Mesenchymal stem cell (in vitro differentiated cells and primary cell): ENCODE data around the gene ZC3H11A.
A peak's percentile ranks its signal among the peaks of the same experiment; 100 is the strongest.
"Not testable (repeated sequence)": the region's sequence is repeated elsewhere in the genome, so short reads cannot be mapped to it uniquely, and the experiment has no call there.

Experiments used
- DNase-seq: peaks from one replicate; pipeline ENCODE4 v3.0.0-alpha.2; 2013
- H2AFZ ChIP-seq: one replicate; pipeline ENCODE4 v1.6.1; 2013; ENCODE audit warnings: low read depth, mild to moderate bottlenecking, control low read depth, inconsistent platforms, low read length, moderate library complexity
- H2AK5ac ChIP-seq: 2 replicates; pipeline ENCODE4 v1.6.1; 2013; ENCODE audit warnings: low read length, moderate library complexity, mild to moderate bottlenecking, inconsistent platforms; ENCODE audit not compliant: severe bottlenecking
- H2BK120ac ChIP-seq: one replicate; pipeline ENCODE4 v1.6.1; 2013; ENCODE audit warnings: low read depth, mild to moderate bottlenecking, inconsistent platforms, low read length, moderate library complexity
- H2BK12ac ChIP-seq, 2 experiments: one replicate each; pipeline ENCODE4 v1.6.1; 2013; ENCODE audit warnings: inconsistent platforms in 2 of 2, low read length in 2 of 2, mild to moderate bottlenecking in 2 of 2, moderate library complexity in 2 of 2, control low read depth in 1 of 2
- H2BK15ac ChIP-seq: one replicate; pipeline ENCODE4 v1.6.1; 2013; ENCODE audit warnings: mild to moderate bottlenecking, low read depth, inconsistent platforms; ENCODE audit not compliant: poor library complexity, severe bottlenecking
- H2BK5ac ChIP-seq: 2 replicates; pipeline ENCODE4 v1.6.1; 2013; ENCODE audit warnings: low read depth, mild to moderate bottlenecking, low read length, control low read depth, inconsistent platforms; ENCODE audit not compliant: poor library complexity, severe bottlenecking
- H3K14ac ChIP-seq, 2 experiments: one replicate each; pipeline ENCODE4 v1.6.1; 2013; ENCODE audit warnings: inconsistent platforms in 2 of 2, low read length in 2 of 2, control low read depth in 1 of 2, mild to moderate bottlenecking in 1 of 2, moderate library complexity in 1 of 2
- H3K18ac ChIP-seq, 2 experiments: one replicate each; pipeline ENCODE4 v1.6.1; 2013; ENCODE audit warnings: inconsistent platforms in 2 of 2, low read length in 2 of 2, control low read depth in 1 of 2, low read depth in 1 of 2, mild to moderate bottlenecking in 1 of 2
- H3K23ac ChIP-seq, 2 experiments: one replicate each; pipeline ENCODE4 v1.6.1; 2013; ENCODE audit warnings: inconsistent platforms in 2 of 2, low read length in 2 of 2, mild to moderate bottlenecking in 2 of 2, moderate library complexity in 2 of 2, control low read depth in 1 of 2
- H3K27ac ChIP-seq: 2 replicates; pipeline ENCODE4 v1.5.1; 2013; ENCODE audit warnings: mild to moderate bottlenecking, moderate library complexity, low read length, control low read depth, inconsistent platforms; ENCODE audit not compliant: poor library complexity, severe bottlenecking
- H3K27me3 ChIP-seq, 2 experiments: 2 replicates each; pipeline versions ENCODE4 v1.6.1 to v1.7.0; 2013; ENCODE audit warnings: low read length in 2 of 2, mild to moderate bottlenecking in 2 of 2, moderate library complexity in 2 of 2, control low read depth in 1 of 2, inconsistent platforms in 1 of 2; ENCODE audit not compliant: control insufficient read depth in 1 of 2, insufficient read depth in 1 of 2
- H3K36me3 ChIP-seq, 2 experiments: 2 replicates each; pipeline versions ENCODE4 v1.6.1 to v1.7.0; 2013; ENCODE audit warnings: low read length in 2 of 2, control low read depth in 1 of 2, inconsistent platforms in 1 of 2, low read depth in 1 of 2, mild to moderate bottlenecking in 1 of 2; ENCODE audit not compliant: insufficient read depth in 2 of 2, control insufficient read depth in 1 of 2
- H3K4ac ChIP-seq, 2 experiments: one replicate each; pipeline ENCODE4 v1.6.1; 2013; ENCODE audit warnings: inconsistent platforms in 2 of 2, low read length in 2 of 2, mild to moderate bottlenecking in 2 of 2, moderate library complexity in 2 of 2, control low read depth in 1 of 2, low read depth in 1 of 2
- H3K4me1 ChIP-seq: 2 replicates; pipeline ENCODE4 v1.6.1; 2013; ENCODE audit warnings: low read depth, low read length, control low read depth; ENCODE audit not compliant: control insufficient read depth, insufficient read depth
- H3K4me2 ChIP-seq: 2 replicates; pipeline ENCODE4 v1.6.1; 2013; ENCODE audit warnings: low read length, mild to moderate bottlenecking, inconsistent platforms; ENCODE audit not compliant: poor library complexity, severe bottlenecking
- H3K4me3 ChIP-seq, 2 experiments: 2 replicates each; pipeline versions ENCODE4 v1.5.1 to v1.7.0; 2013; ENCODE audit warnings: low read length in 2 of 2, mild to moderate bottlenecking in 2 of 2, control low read depth in 1 of 2, low read depth in 1 of 2; ENCODE audit not compliant: insufficient read depth in 1 of 2
- H3K79me1 ChIP-seq: replicated peaks from 2 replicates; pipeline ENCODE4 v1.6.1; 2013; ENCODE audit warnings: mild to moderate bottlenecking, control low read depth, low read length, inconsistent platforms; ENCODE audit not compliant: poor library complexity, severe bottlenecking
- H3K9ac ChIP-seq: 2 replicates; pipeline ENCODE4 v1.7.0; 2013; ENCODE audit warnings: mild to moderate bottlenecking, low read length, moderate library complexity
- H3K9me3 ChIP-seq: 2 replicates; pipeline ENCODE4 v1.7.0; 2013; ENCODE audit warnings: mild to moderate bottlenecking, low read length; ENCODE audit not compliant: control insufficient read depth
- H4K8ac ChIP-seq: one replicate; pipeline ENCODE4 v1.6.1; 2013; ENCODE audit warnings: inconsistent platforms, mild to moderate bottlenecking, low read length, moderate library complexity
- H4K91ac ChIP-seq: one replicate; pipeline ENCODE4 v1.6.1; 2013; ENCODE audit warnings: mild to moderate bottlenecking, low read length, inconsistent platforms
- WGBS: methylation state at CpG from one replicate; pipeline ENCODE4 v1.1.7; 2013; ENCODE audit warnings: mixed read lengths; 5-methylcytosine and 5-hydroxymethylcytosine counted together

Gene ZC3H11A

GRCh38 chr1:203793561-203793960 is 1.9 kb upstream of the ZC3H11A start:
- not testable (repeated sequence) for H3K14ac ChIP-seq, H3K27ac ChIP-seq, H3K4me3 ChIP-seq, H2AFZ ChIP-seq, H2BK12ac ChIP-seq, DNase-seq, H3K4ac ChIP-seq, H4K8ac ChIP-seq, H2BK120ac ChIP-seq, H2BK5ac ChIP-seq, H3K23ac ChIP-seq, H2BK15ac ChIP-seq, H2AK5ac ChIP-seq, H3K18ac ChIP-seq, H3K4me2 ChIP-seq, H3K27me3 ChIP-seq, H3K9me3 ChIP-seq, H3K4me1 ChIP-seq, H3K9ac ChIP-seq, H3K79me1 ChIP-seq, H4K91ac ChIP-seq
- H3K36me3 ChIP-seq: peaks cover 7 to 14% of the 10 kb centered on the region in 2 experiments
- 90% methylated on average over 4 of the region's 7 CpGs for WGBS

- Histone ChIP-seq H3K14ac (no peak overlapping the region), H3K4me2 (peak overlapping the region; percentile 78), H3K4ac (no peak overlapping the region), H3K4me1 (peaks cover 2% of the 10 kb centered on the region), H3K27ac (peak overlapping the region; percentile 40), H2AFZ (no peak overlapping the region), H2AK5ac (no peak overlapping the region), H3K4me3 (peak overlapping the region in 1 of 2 experiments; percentile 96), H4K91ac (no peak overlapping the region), H2BK120ac (no peak overlapping the region), H3K9me3 (peaks cover 4% of the 10 kb centered on the region), H3K23ac (no peak overlapping the region), H3K27me3 (no peaks in the 10 kb centered on the region), H2BK15ac (peak overlapping the region; percentile 83), H3K9ac (peak overlapping the region; percentile 96), H3K79me1 (no peaks in the 10 kb centered on the region), H2BK12ac (no peak overlapping the region), H3K36me3 (peaks cover 7 to 23% of the 10 kb centered on the region in 2 experiments), H2BK5ac (no peak overlapping the region), H3K18ac (no peak overlapping the region), H4K8ac (no peak overlapping the region)
- 69% methylated on average over 19 of the region's 19 CpGs for WGBS
- no peak for DNase-seq
Measured at GRCh38 chr1:203794764-203795440, 521 bp upstream of the ZC3H11A start.

GRCh38 chr1:203796236-203796605 is 798 bp downstream of the ZC3H11A start:
- Histone ChIP-seq H3K79me1 (no peaks in the 10 kb centered on the region), H3K27me3 (no peaks in the 10 kb centered on the region), H3K27ac (peak overlapping the region; percentile 97), H3K4me1 (peaks cover 2% of the 10 kb centered on the region), H2AK5ac (peak overlapping the region; percentile 74), H3K23ac (no peak overlapping the region), H3K9me3 (peaks cover 2% of the 10 kb centered on the region), H3K4me2 (peak overlapping the region; percentile 54), H4K91ac (peak overlapping the region; percentile 70), H3K36me3 (peaks cover 7 to 27% of the 10 kb centered on the region in 2 experiments), H2BK120ac (peak overlapping the region; percentile 97), H2AFZ (no peak overlapping the region), H3K14ac (peak overlapping the region in 1 of 2 experiments; percentile 70), H2BK12ac (peak overlapping the region in 1 of 2 experiments; percentile 24), H3K4me3 (peak overlapping the region; percentile 70 to 96), H2BK5ac (peak overlapping the region; percentile 71), H3K4ac (peak overlapping the region in 1 of 2 experiments; percentile 81), H3K18ac (peak overlapping the region; percentile 75 to 85), H3K9ac (peak overlapping the region; percentile 96), H4K8ac (peak overlapping the region; percentile 27), H2BK15ac (no peak overlapping the region)
- WGBS: under 1% methylated on average over 12 of the region's 12 CpGs
- DNase-seq: peak; percentile 66

GRCh38 chr1:203797216-203797615 is 1.8 kb downstream of the ZC3H11A start:
- Histone ChIP-seq H2BK5ac (no peak overlapping the region), H3K27me3 (no peaks in the 10 kb centered on the region), H2BK15ac (no peak overlapping the region), H3K4me3 (peak overlapping the region in 1 of 2 experiments; percentile 96), H3K27ac (no peak overlapping the region), H2AFZ (no peak overlapping the region), H3K36me3 (peaks cover 7 to 32% of the 10 kb centered on the region in 2 experiments), H3K14ac (no peak overlapping the region), H3K4me2 (peak overlapping the region; percentile 79), H4K8ac (no peak overlapping the region), H3K23ac (no peak overlapping the region), H2BK120ac (no peak overlapping the region), H4K91ac (no peak overlapping the region), H3K9me3 (no peaks in the 10 kb centered on the region), H3K9ac (peak overlapping the region; percentile 96), H3K79me1 (no peaks in the 10 kb centered on the region), H3K4me1 (peaks cover 2% of the 10 kb centered on the region), H3K4ac (no peak overlapping the region), H3K18ac (no peak overlapping the region), H2AK5ac (no peak overlapping the region), H2BK12ac (no peak overlapping the region)
- 72% methylated on average over 2 of the region's 2 CpGs for WGBS
- DNase-seq: no peak
